PC-9 (cell line): ENCODE measurements around the gene MCRIP1. TPM values are rescaled to one million over a fixed set of nuclear protein-coding genes. Genes with fewer than 3 reads are reported as not detected.

Source experiments
- BruUV-seq: library from RNA; stranded (reverse); fragments of 400-500 nt; replicated peaks from 2 replicates; lab custom pipeline; 2021; lab: Mats Ljungman, UMichigan
- CTCF ChIA-PET: fragments of 300-600 bp; sonication (Branson Sonifier 250); formaldehyde crosslinking; loops from one replicate; lab custom pipeline; 2022; ENCODE audit warnings: antibody characterized with exemption; lab: Charles Lee
- POLR2A ChIA-PET: fragments of 300-600 bp; sonication (Branson Sonifier 250); formaldehyde crosslinking; loops from one replicate; lab custom pipeline; 2022; ENCODE audit warnings: antibody characterized with exemption; ENCODE audit not compliant: unreplicated experiment; lab: Charles Lee
- DNase-seq, 2 experiments: peaks; one replicate each; pipeline versions ENCODE4 v3.0.0 to v3.0.0-alpha.2; 2015 to 2022; ENCODE audit warnings: mixed read lengths in 1 of 2
- H2AFZ ChIP-seq: fragments of 200-600 bp; sonication (generic); 2 replicates; pipeline ENCODE4 v1.8.1; 2017; ENCODE audit warnings: antibody characterized with exemption
- H3F3A ChIP-seq: fragments of 200-600 bp; sonication (generic); 2 replicates; pipeline ENCODE4 v1.8.1; 2017; ENCODE audit warnings: antibody characterized with exemption, mild to moderate bottlenecking, low read depth; ENCODE audit not compliant: insufficient read depth
- H3K27ac ChIP-seq: fragments of 200-600 bp; sonication (generic); 2 replicates; pipeline ENCODE4 v1.6.1; 2016; ENCODE audit warnings: mixed run types
- H3K27me3 ChIP-seq: fragments of 200-600 bp; sonication (generic); 2 replicates; pipeline ENCODE4 v1.6.1; 2016; ENCODE audit warnings: low read depth, mixed run types; ENCODE audit not compliant: insufficient read depth
- H3K36me3 ChIP-seq: fragments of 200-600 bp; sonication (generic); 2 replicates; pipeline ENCODE4 v1.6.1; 2016; ENCODE audit warnings: low read depth, mixed run types
- H3K4me1 ChIP-seq: fragments of 200-600 bp; sonication (generic); replicated peaks from 2 replicates; pipeline ENCODE4 v1.6.1; 2016; ENCODE audit warnings: mixed run types; ENCODE audit not compliant: insufficient read depth
- H3K4me2 ChIP-seq: fragments of 200-600 bp; sonication (generic); 2 replicates; pipeline ENCODE4 v1.6.1; 2017; ENCODE audit warnings: mixed run types
- H3K4me3 ChIP-seq: fragments of 200-600 bp; sonication (generic); 2 replicates; pipeline ENCODE4 v1.6.1; 2016; ENCODE audit warnings: mixed run types
- H3K79me2 ChIP-seq: fragments of 200-600 bp; sonication (generic); 2 replicates; pipeline ENCODE4 v1.6.1; 2017; ENCODE audit warnings: low read depth, mixed run types
- H3K9me2 ChIP-seq: fragments of 200-600 bp; sonication (generic); 2 replicates; pipeline ENCODE4 v1.8.1; 2017; ENCODE audit warnings: mild to moderate bottlenecking; ENCODE audit not compliant: insufficient read depth
- H3K9me3 ChIP-seq: fragments of 200-600 bp; sonication (generic); 2 replicates; pipeline ENCODE4 v1.8.1; 2016; ENCODE audit warnings: low read depth; ENCODE audit not compliant: insufficient read depth
- H4K20me1 ChIP-seq: fragments of 200-600 bp; sonication (generic); 2 replicates; pipeline ENCODE4 v1.8.1; 2017; ENCODE audit not compliant: insufficient read depth
- CTCF ChIP-seq: fragments of 200-600 bp; sonication (generic); conservative IDR thresholded peaks from 2 replicates; pipeline ENCODE4 v1.6.1; 2017; ENCODE audit warnings: mixed run types, antibody characterized with exemption, mild to moderate bottlenecking, moderate library complexity
- EZH2 ChIP-seq: fragments of 200-600 bp; sonication (generic); IDR thresholded peaks from 2 replicates; pipeline ENCODE4 v1.8.0; 2017; ENCODE audit warnings: antibody characterized with exemption, low read depth
- intact Hi-C: fragments of 100-400 bp; cut with micrococcal nuclease; formaldehyde crosslinking; loops from one replicate; pipeline ENCODE4 v1.10.0; 2022; ENCODE audit not compliant: unreplicated experiment
- total RNA-seq: library from RNA; stranded (reverse); gene quantifications from 2 replicates; pipeline ENCODE4 v1.2.3, GENCODE V29; 2021

MCRIP1 gene
- total RNA-seq, 1 experiment from 2014 or later: 53.8 TPM

- Histone ChIP-seq H3K4me2 (no peak overlapping the region), H4K20me1 (no peaks in the 10 kb centered on the region), H3K4me1 (no peaks in the 10 kb centered on the region), H3K27ac (no peak overlapping the region), H3K9me3 (no peaks in the 10 kb centered on the region), H3K79me2 (no peaks in the 10 kb centered on the region), H3K4me3 (no peak overlapping the region), H2AFZ (no peak overlapping the region), H3K36me3 (no peaks in the 10 kb centered on the region), H3F3A (no peaks in the 10 kb centered on the region), H3K27me3 (peaks cover 35% of the 10 kb centered on the region; the same call in 1 of the 2 replicates), H3K9me2 (no peaks in the 10 kb centered on the region)
- BruUV-seq: no TSS peak
- no peak for DNase-seq
- ChIA-PET CTCF (no interaction called here), POLR2A (interaction anchor here (0.5 to 0.9 kb wide), 2 partner anchors 10 to 1569 kb away, joined by 8 to 34 read pairs; no protein-coding TSS in a partner anchor)
- TF ChIP-seq EZH2 (no peak), CTCF (no peak)
- intact Hi-C loops: no loop called here
Measured at GRCh38 chr17:81804559-81805399, 28.3 kb downstream of the MCRIP1 start.

GRCh38 chr17:81803728-81804558 is 29.1 kb downstream of the MCRIP1 start, which contains the start of gene GCGR:
Gene GCGR, plus strand, starts transcription at chr17:81804150. Its CDS starts 4,869 bp downstream, at chr17:81809019.
- Histone ChIP-seq H3F3A (no peaks in the 10 kb centered on the region), H4K20me1 (no peaks in the 10 kb centered on the region), H3K4me3 (no peak within 1 kb of the TSS), H3K9me3 (no peaks in the 10 kb centered on the region), H3K4me1 (no peaks in the 10 kb centered on the region), H3K27me3 (peaks cover 35% of the 10 kb centered on the region; the same call in 1 of the 2 replicates), H3K36me3 (no peaks in the 10 kb centered on the region), H3K4me2 (no peak within 1 kb of the TSS), H2AFZ (no peak within 1 kb of the TSS), H3K9me2 (no peaks in the 10 kb centered on the region), H3K79me2 (no peaks in the 10 kb centered on the region), H3K27ac (no peak within 1 kb of the TSS)
- CTCF ChIA-PET: no interaction called here
- no TSS peak for BruUV-seq
- POLR2A ChIA-PET: no interaction called here
- intact Hi-C loops: no loop called here
- TF ChIP-seq CTCF (no peak), EZH2 (no peak)
- DNase-seq: no peak

- no peak overlapping the region for H3K27ac ChIP-seq
- H3F3A ChIP-seq: no peaks in the 10 kb centered on the region
Measured at GRCh38 chr17:81802856-81803643, 30.0 kb downstream of the MCRIP1 start.

More at GRCh38 chr17:81802856-81803643, 30.0 kb downstream of the MCRIP1 start:
- no peak overlapping the region for H3K4me3 ChIP-seq
- DNase-seq: no peak
- intact Hi-C loops: no loop called here
- no peak overlapping the region for H3K4me2 ChIP-seq
- CTCF ChIA-PET: no interaction called here
- no peak overlapping the region for H2AFZ ChIP-seq
- no peaks in the 10 kb centered on the region for H4K20me1 ChIP-seq
- no peaks in the 10 kb centered on the region for H3K9me3 ChIP-seq
- no peaks in the 10 kb centered on the region for H3K36me3 ChIP-seq
- no peak for TF ChIP-seq CTCF
- TF ChIP-seq EZH2: no peak
- no peaks in the 10 kb centered on the region for H3K4me1 ChIP-seq
- POLR2A ChIA-PET: no interaction called here
- H3K9me2 ChIP-seq: no peaks in the 10 kb centered on the region
- BruUV-seq: no TSS peak
- H3K79me2 ChIP-seq: no peaks in the 10 kb centered on the region
- peaks cover 34% of the 10 kb centered on the region; the same call in 1 of the 2 replicates for H3K27me3 ChIP-seq
